HEK293T (cell line): ENCODE measurements around the gene PCYT2.

Experiments
- CTCF ChIA-PET: fragments of 350-600 bp; formaldehyde crosslinking; extraction: SDS; loops from one replicate; lab custom pipeline; 2021; ENCODE audit warnings: antibody characterized with exemption, inconsistent platforms; lab: Yijun Ruan, JAX
- POLR2A ChIA-PET: fragments of 350-600 bp; formaldehyde crosslinking; extraction: SDS; loops from one replicate; lab custom pipeline; 2020; ENCODE audit warnings: antibody characterized with exemption, inconsistent platforms; lab: Yijun Ruan, JAX
- DNase-seq: peaks from one replicate; pipeline ENCODE4 v3.0.0; 2012; ENCODE audit warnings: mixed read lengths; ENCODE audit errors: extremely low spot score
- ARNT ChIP-seq: fragments of 450-650 bp; IDR thresholded peaks from 2 replicates; pipeline ENCODE4 v1.6.1; 2017; ENCODE audit warnings: mild to moderate bottlenecking
- BHLHE40 ChIP-seq: fragments of 450-650 bp; IDR thresholded peaks from 2 replicates; pipeline ENCODE4 v1.6.1; 2016; ENCODE audit warnings: mild to moderate bottlenecking, moderate library complexity, borderline replicate concordance
- CTBP1 ChIP-seq: fragments of 450-650 bp; IDR thresholded peaks from 2 replicates; pipeline ENCODE4 v1.6.1; 2016; ENCODE audit warnings: borderline replicate concordance
- ELF4 ChIP-seq: fragments of 450-650 bp; IDR thresholded peaks from 2 replicates; pipeline ENCODE4 v1.6.1; 2017; ENCODE audit warnings: antibody characterized with exemption
- FOXA1 ChIP-seq: fragments of 450-650 bp; IDR thresholded peaks from 2 replicates; pipeline ENCODE4 v1.6.1; 2016; ENCODE audit warnings: mild to moderate bottlenecking
- FOXK2 ChIP-seq: fragments of 450-650 bp; IDR thresholded peaks from 2 replicates; pipeline ENCODE4 v1.6.1; 2016; ENCODE audit warnings: mild to moderate bottlenecking
- FOXM1 ChIP-seq: fragments of 450-650 bp; IDR thresholded peaks from 2 replicates; pipeline ENCODE4 v1.6.1; 2017; ENCODE audit warnings: mild to moderate bottlenecking, borderline replicate concordance
- HDGF ChIP-seq: fragments of 450-650 bp; IDR thresholded peaks from 2 replicates; pipeline ENCODE4 v1.6.1; 2017; ENCODE audit warnings: antibody characterized with exemption, borderline replicate concordance
- L3MBTL2 ChIP-seq: fragments of 450-650 bp; conservative IDR thresholded peaks from 2 replicates; pipeline ENCODE4 v1.6.1; 2016; ENCODE audit warnings: mild to moderate bottlenecking
- LEF1 ChIP-seq: fragments of 450-650 bp; IDR thresholded peaks from 2 replicates; pipeline ENCODE4 v1.6.1; 2017; ENCODE audit warnings: mild to moderate bottlenecking, borderline replicate concordance
- NFRKB ChIP-seq: fragments of 450-650 bp; IDR thresholded peaks from 2 replicates; pipeline ENCODE4 v1.6.1; 2016; ENCODE audit warnings: mild to moderate bottlenecking, moderate library complexity
- SP1 ChIP-seq: fragments of 450-650 bp; IDR thresholded peaks from 2 replicates; pipeline ENCODE4 v1.6.1; 2017
- SUZ12 ChIP-seq: fragments of 450-650 bp; IDR thresholded peaks from 2 replicates; pipeline ENCODE4 v1.6.1; 2016; ENCODE audit warnings: mild to moderate bottlenecking
- TARDBP ChIP-seq: fragments of 450-650 bp; IDR thresholded peaks from 2 replicates; pipeline ENCODE4 v1.6.1; 2016
- ZNF384 ChIP-seq: fragments of 450-650 bp; IDR thresholded peaks from 2 replicates; pipeline ENCODE4 v1.6.1; 2016
- TF ChIP-seq, protein P1 (sequence below): fragments of 450-650 bp; IDR thresholded peaks from 2 replicates; pipeline ENCODE4 v1.6.1; 2016

The PCYT2 gene

DNA sequence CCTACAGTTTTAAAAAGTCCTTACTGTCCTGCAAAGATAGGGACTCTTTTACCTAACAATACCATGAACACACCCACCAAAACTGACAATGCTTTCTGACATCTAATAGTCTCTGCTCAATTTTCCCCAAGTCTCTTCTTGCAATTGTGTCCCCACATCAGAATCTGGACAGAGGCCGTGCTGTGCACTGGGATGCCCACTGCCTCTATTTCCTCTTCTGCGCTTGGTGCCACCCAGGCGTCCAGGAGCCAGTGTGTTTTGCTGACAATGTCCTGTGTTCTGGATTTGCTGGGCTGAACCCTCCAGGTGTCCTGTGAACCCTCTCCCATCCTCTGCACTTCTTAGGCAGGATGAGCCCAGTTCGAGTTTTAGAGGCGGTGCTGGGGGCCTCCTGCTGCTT, 33.6 kb downstream of the PCYT2 start:
- no peak for DNase-seq
- ChIA-PET POLR2A (no interaction called here), CTCF (no interaction called here)
- TF ChIP-seq L3MBTL2 (no peak), NFRKB (no peak), TARDBP (no peak), HDGF (no peak), LEF1 (no peak), SP1 (no peak), BHLHE40 (no peak), FOXM1 (no peak), ELF4 (no peak), SUZ12 (no peak), CTBP1 (no peak), FOXA1 (no peak), ZNF384 (no peak), ARNT (no peak)
- TF ChIP-seq, protein P1, sequence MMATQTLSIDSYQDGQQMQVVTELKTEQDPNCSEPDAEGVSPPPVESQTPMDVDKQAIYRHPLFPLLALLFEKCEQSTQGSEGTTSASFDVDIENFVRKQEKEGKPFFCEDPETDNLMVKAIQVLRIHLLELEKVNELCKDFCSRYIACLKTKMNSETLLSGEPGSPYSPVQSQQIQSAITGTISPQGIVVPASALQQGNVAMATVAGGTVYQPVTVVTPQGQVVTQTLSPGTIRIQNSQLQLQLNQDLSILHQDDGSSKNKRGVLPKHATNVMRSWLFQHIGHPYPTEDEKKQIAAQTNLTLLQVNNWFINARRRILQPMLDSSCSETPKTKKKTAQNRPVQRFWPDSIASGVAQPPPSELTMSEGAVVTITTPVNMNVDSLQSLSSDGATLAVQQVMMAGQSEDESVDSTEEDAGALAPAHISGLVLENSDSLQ = no peak

DNA sequence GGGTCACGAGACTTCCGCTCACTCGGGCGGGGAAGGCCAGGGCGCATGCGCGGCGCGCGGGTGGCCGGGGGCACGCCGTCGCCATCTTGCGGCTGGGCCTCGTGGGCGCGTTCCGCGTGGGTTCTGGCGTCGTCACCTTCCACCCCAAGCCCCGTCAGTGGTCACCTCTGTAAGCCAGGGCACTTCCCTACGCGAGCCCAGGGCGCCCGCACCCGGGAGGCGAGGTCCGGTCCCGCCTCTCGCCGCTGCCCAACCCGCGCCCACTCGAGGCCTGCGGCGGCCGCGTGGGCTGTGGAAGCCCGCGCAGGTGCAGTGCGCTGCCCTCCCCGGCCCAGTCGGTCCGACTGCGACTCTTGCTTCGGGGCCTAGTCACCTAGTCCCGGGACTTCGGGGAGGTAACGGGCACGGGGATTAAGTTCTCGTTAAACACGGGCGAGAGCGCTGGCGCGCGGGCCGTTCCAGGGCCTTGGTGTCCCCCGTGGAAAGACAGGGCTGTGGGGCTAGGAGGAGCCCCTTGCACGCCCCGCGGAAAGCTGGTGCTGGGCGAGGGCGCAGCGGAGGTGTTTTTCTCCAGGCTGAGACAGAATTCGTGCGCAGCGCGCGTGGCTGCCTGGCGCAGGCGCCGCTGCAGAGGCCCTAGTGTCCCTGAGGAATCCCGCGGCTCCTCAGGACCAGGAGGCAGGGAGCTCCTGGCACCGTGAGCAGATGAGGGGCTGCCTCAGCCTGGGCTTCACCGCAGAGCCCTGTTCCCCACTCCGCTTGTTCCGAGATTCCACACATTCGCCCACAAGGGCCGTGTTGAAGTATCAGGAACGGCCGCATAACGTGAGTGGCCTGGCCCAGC, 39.6 kb downstream of the PCYT2 start:
- DNase-seq = peak; percentile 96
- no peak for TF ChIP-seq FOXK2
- TF ChIP-seq HDGF = no peak
- TF ChIP-seq, protein P1 = peak; percentile 84
- no peak; the same call in 1 of the 2 replicates for TF ChIP-seq ARNT
- peak; percentile 92 for TF ChIP-seq ELF4
- TF ChIP-seq LEF1 = peak; percentile 96
- TF ChIP-seq TARDBP = peak; percentile 99
- no peak for TF ChIP-seq FOXM1
- peak; percentile 91 for TF ChIP-seq L3MBTL2
- POLR2A ChIA-PET = interaction anchor here (0.5 to 3.6 kb wide), 19 partner anchors 9 to 227 kb away, joined by 3 to 30 read pairs (median 4); partner anchors contain the start of genes ALYREF, ANAPC11 and MAFG
- CTCF ChIA-PET = interaction anchor here (0.6 kb wide), 1 partner anchor 21 kb away, joined by 5 read pairs; no protein-coding TSS in a partner anchor

DNA sequence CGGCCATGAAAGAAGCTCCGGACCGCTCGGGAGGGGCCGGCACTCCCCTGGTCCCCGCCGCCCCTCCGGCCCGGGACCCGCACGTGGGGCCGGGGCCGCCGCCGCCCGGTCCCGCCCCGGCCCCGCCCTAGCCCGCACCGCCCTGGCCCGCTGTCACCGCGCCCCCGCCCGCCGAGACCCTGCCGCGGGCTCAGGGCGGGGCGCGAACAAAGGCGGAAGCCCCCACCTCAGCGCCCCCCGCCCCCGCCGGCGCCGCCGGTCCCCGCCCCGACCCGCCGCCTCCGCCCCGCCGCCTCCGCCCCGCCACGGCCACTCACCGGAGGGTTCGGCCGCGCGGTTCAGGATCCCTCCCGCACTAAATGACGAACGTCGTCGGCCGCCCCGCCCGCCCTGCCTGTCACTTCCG, 40.2 kb downstream of the PCYT2 start, which contains the start of gene ARHGDIA:
Gene ARHGDIA (minus strand): TSS at position 357 of the 406 bp plus-strand sequence. CDS start 1,407 bp downstream, outside the sequence.
- TF ChIP-seq CTBP1 = no peak
- no peak for TF ChIP-seq SP1
- no peak for TF ChIP-seq FOXK2
- no peak for TF ChIP-seq ZNF384
- no peak for TF ChIP-seq FOXA1
- ChIA-PET POLR2A (interaction anchor here (1.0 to 2.6 kb wide), 11 partner anchors 15 to 228 kb away, joined by 3 to 26 read pairs (median 4); partner anchors contain the start of genes ALYREF, ANAPC11, ASPSCR1 and MAFG), CTCF (interaction anchor here (2.2 kb wide), 1 partner anchor 151 kb away, joined by 6 read pairs; the partner anchor contains the start of genes CENPX and LRRC45)
- peak; percentile 48 for DNase-seq

DNA sequence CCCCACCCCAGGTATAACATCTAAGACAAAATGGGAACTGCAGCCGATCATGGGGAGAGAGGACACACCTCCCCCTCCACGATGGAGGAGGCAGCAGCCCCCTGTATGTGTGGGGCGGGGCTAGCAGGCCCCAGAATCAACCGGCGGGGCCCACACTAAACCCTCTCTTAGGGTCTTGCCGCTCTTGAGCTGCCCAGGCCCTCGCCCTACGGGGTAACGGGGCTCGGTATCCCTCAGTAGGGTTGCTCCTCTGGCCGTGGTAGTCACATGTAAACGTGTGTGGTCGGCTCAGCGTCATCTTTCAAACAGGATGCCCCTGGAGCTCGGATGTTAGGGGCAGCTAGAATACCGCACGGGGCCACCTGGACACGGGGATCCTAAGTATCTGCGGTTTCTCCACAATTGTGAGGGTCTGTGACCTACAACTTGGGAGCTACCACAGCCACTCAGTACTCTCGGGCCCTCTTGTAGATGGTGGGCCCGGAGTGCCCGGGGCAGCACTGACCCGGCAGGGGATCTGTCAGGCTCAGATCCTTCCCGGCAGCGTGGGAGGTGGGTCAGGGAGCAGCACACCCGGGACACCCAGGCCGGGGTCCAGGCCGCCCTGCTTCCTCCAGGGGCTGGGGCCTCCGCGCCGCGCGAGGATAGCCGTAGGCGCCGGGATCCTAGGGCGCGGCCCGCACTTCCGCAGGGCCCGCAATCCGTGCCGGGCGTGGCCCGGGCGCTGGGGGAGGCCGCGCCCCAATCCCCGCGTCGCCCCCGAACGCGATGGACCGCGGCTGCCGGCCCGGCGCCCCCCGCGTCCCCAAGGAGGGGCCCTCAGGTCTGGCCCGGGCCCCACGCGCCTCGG, 40.8 kb downstream of the PCYT2 start:
- POLR2A ChIA-PET = interaction anchor here (0.8 to 2.6 kb wide), 24 partner anchors 9 to 228 kb away, joined by 3 to 26 read pairs (median 4); partner anchors contain the start of genes ALYREF, ANAPC11, ASPSCR1 and CENPX
- CTCF ChIA-PET = interaction anchor here (1.1 to 2.2 kb wide), 2 partner anchors 56 to 152 kb away, joined by 3 to 6 read pairs; partner anchors contain the start of genes CENPX and LRRC45
- TF ChIP-seq LEF1 (peak; percentile 79; the same call in 1 of the 2 replicates), CTBP1 (no peak), FOXA1 (no peak), FOXM1 (0 out of 2 replicates have a peak, but pooled peaks have one; percentile 48)
- no peak for DNase-seq

DNA sequence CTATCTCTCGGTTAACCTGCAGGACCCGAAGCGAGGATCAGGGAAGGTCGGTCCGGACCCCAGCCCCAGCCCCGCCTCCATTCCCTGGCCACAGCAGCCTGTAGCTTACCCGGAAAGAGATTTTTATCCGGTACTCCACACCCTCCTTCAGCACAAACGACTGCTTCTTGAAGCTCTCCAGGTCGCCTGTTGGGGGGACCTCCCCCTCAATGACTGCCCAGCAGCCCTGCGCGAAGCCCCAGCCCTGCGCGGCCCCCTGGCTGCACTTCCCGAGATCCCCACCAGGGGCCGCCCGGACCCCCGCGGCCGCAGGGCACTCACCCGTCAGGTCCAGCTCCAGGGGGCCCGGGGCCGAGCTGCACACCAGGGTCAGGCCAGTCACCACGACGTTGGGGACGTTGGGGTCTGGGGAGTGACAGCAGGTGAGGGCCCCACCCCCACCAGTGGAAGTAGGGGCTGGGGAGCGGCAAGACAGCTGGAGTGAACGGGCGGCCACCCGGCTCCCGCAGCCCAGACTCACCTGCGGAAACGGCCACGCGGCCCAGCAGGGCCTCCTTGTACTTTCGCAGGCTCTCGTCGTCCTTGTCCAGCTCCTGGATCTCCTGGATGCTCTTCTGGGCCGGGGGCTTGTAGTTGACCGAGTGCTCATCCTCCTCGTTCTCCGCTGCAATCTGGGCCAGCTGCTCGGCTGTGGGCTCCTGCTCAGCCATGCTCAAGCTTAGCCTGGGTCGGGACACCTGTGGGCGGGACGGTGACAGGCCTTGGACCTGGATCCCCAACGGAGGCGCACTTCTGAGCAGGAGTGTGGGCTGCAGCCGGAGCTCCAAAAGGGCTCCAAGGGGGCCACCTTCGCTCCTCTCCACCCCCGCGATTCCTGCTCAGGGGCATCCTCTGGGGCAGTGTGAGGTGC, 41.7 kb downstream of the PCYT2 start:
- POLR2A ChIA-PET = interaction anchor here (0.7 to 2.6 kb wide), 27 partner anchors 9 to 229 kb away, joined by 3 to 26 read pairs (median 4); partner anchors contain the start of genes ALYREF, ANAPC11, ASPSCR1 and CCDC137

More for the DNA sequence above, 41.7 kb downstream of the PCYT2 start:
- CTCF ChIA-PET = interaction anchor here (0.5 to 2.6 kb wide), 11 partner anchors 40 to 704 kb away, joined by 3 to 9 read pairs (median 3); partner anchors contain the start of genes ARL16, CENPX, HGS and LRRC45
- DNase-seq = peak; percentile 74
- TF ChIP-seq NFRKB = no peak
- TF ChIP-seq SP1 = no peak
- TF ChIP-seq L3MBTL2 = no peak; the same call in 1 of the 2 replicates
- peak; percentile 90 for TF ChIP-seq LEF1
- TF ChIP-seq CTBP1 = 0 out of 2 replicates have a peak, but pooled peaks have one; percentile 64
- TF ChIP-seq ARNT = no peak
- TF ChIP-seq BHLHE40 = no peak
